Suprapubic skin (tissue), 3 donors: ENCODE data around the gene KATNIP.

Source experiments
- CTCF ChIP-seq, 2 donors: fragments of 200-600 bp in 1 of 2; fragments of 450-650 bp in 1 of 2; sonication (generic) in 1 of 2; IDR thresholded peaks; one replicate each; pipeline ENCODE4 v1.5.1; 2016 to 2019; ENCODE audit warnings: antibody characterized with exemption in 2 of 2, mild to moderate bottlenecking in 1 of 2, moderate library complexity in 1 of 2
- EP300 ChIP-seq: sonication (generic); formaldehyde crosslinking; IDR thresholded peaks from one replicate; pipeline ENCODE4 v1.6.1; 2017; ENCODE audit warnings: antibody characterized with exemption
- POLR2A ChIP-seq, 2 donors: fragments of 450-650 bp; IDR thresholded peaks; one replicate each; pipeline ENCODE4 v1.6.1; 2017; ENCODE audit warnings: antibody characterized with exemption in 2 of 2, mild to moderate bottlenecking in 2 of 2, moderate library complexity in 2 of 2

- TF ChIP-seq EP300, result no peak
- no peak for TF ChIP-seq CTCF (IDR thresholded peaks at IDR 0.05)
- no peak for TF ChIP-seq POLR2A (IDR thresholded peaks at IDR 0.05)
These were observed 539 bp upstream of the KATNIP start for GRCh38 chr16:27549464-27549745.
